ENCODE results near the gene NELFCD.
A peak's percentile ranks its signal among the peaks of the same experiment; 100 is the strongest.

Gene NELFCD

DNA sequence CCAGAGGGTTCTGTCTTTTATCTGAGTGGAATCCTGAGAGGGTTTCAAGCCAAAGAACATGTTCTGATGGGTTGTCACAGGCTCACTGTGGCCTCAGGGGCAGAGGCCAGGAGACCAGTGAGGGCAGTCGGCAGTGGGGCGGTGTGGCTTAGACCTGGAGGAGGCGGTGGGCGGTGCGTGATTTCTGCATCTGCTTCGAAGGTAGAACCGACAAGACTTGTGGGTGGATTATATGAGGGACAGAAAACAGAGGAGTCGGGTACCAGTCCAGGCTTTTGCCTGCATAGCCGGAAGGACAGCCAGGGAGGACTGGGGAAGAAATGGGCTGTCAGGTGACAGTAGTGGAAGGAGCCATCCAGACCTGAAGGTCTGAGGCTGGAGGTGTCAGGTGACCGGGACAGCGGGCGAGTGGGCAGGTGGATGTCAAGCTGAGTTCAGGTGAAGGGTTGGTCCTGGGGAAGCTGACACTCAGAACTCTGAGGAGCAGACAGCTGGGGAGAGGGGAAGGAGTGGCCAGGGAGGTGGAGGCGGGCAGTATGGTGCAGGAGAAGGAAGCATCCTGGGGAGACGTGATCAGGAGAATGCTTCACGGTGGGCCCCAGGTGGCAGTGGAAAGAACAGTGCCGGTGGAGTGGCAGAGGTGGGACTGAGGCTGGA is 22.9 kb downstream of the NELFCD start:
- TF ChIP-seq, protein P1, sequence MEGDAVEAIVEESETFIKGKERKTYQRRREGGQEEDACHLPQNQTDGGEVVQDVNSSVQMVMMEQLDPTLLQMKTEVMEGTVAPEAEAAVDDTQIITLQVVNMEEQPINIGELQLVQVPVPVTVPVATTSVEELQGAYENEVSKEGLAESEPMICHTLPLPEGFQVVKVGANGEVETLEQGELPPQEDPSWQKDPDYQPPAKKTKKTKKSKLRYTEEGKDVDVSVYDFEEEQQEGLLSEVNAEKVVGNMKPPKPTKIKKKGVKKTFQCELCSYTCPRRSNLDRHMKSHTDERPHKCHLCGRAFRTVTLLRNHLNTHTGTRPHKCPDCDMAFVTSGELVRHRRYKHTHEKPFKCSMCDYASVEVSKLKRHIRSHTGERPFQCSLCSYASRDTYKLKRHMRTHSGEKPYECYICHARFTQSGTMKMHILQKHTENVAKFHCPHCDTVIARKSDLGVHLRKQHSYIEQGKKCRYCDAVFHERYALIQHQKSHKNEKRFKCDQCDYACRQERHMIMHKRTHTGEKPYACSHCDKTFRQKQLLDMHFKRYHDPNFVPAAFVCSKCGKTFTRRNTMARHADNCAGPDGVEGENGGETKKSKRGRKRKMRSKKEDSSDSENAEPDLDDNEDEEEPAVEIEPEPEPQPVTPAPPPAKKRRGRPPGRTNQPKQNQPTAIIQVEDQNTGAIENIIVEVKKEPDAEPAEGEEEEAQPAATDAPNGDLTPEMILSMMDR (IDR thresholded peaks at IDR 0.05; ENCODE audit: borderline replicate concordance, control extremely low read depth, extremely low read depth, insufficient read depth, missing control alignments), result no peak
- in situ Hi-C loops (cut with MboI; ENCODE audit: low sequenced_read_pairs, unreplicated experiment), result no loop called here
- DNase-seq (ENCODE audit: low spot score), result no peak

- TF ChIP-seq, protein P1 (IDR thresholded peaks at IDR 0.05; ENCODE audit: borderline replicate concordance, control extremely low read depth, extremely low read depth, insufficient read depth, missing control alignments), result no peak
- in situ Hi-C loops (cut with MboI; ENCODE audit: low sequenced_read_pairs, unreplicated experiment), result no loop called here
- no peak for DNase-seq (ENCODE audit: low spot score)
These were observed 23.4 kb downstream of the NELFCD start for GRCh38 chr20:59004493-59004762.

DNA sequence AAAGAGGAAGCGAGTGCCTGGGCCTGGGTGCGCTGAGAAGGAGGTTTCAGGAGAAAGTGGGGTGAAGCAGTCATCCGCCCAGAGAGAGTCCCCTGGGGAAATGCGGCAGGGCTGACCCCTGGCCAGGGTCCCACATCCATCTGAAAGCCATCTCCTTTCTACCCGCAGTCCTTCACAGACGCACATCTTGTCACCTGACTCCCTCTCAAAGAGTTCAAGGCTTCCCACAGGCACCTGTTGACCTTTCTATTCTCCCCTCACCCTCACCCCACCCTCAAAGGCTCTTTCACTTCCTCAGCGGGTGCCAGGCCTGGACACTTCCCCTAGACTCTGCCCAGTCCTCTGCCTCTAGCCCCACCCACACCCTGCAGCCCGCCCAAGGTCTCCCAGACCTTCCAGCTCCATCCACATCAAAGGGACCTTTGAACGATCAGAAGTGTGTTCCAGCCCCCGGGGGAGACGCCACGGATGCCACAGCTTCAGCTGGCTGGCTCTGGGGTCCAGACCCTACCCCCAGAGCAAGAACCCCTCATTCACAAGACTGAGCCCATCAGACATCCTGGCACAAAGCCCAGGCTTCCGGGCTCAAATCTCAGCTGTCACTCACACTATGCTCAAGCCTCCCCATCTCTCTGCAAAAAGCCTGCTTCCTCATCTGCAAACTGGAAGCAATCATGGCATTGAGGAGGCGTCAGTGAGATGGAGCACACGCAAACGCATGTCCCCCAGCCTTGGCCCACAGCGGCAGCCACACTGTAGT is 23.9 kb downstream of the NELFCD start:
- in situ Hi-C loops (cut with MboI; ENCODE audit: low sequenced_read_pairs, unreplicated experiment), result no loop called here
- TF ChIP-seq, protein P1 (IDR thresholded peaks at IDR 0.05; ENCODE audit: borderline replicate concordance, control extremely low read depth, extremely low read depth, insufficient read depth, missing control alignments), result no peak
- peak; percentile 88 for DNase-seq (ENCODE audit: low spot score)

GRCh38 chr20:59005523-59006166 is 24.6 kb downstream of the NELFCD start:
- TF ChIP-seq, protein P1 (IDR thresholded peaks at IDR 0.05; ENCODE audit: borderline replicate concordance, control extremely low read depth, extremely low read depth, insufficient read depth, missing control alignments), result no peak
- no peak for DNase-seq (ENCODE audit: low spot score)
- in situ Hi-C loops (cut with MboI; ENCODE audit: low sequenced_read_pairs, unreplicated experiment), result no loop called here

DNA sequence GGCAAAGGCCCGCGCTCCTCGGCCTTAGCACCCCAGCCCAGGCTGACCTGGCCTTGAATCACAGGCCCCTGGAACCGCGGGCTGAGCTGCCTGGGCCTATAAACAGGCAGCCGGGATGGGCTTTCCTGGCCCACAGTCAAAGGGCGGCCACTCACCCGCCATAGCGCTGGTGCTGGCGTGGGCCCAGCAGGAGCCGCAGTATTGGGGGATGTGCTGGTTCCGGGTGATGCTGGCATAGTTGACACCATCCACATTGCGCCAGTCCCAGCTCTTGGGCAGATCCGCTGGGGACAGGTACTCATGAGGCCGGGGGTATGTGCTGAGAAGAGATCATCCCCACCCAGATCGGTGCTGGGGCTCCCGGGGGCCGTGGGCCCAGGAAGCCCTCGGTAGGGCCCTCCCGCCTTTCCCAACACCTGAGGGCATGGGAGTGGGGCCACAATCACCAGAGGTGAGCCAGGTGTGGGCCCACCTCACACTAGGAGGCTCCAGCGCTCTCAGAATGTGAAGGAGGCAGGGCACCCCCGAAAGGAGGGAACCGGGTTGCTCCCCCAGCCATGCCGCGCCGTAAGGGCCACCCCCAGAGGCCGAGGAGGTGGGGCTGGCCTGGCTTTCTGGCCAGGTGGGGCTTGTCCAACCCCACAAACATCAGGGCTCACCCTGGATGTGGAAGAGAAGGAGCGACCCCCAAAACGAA is 25.3 kb downstream of the NELFCD start:
- in situ Hi-C loops (cut with MboI; ENCODE audit: low sequenced_read_pairs, unreplicated experiment), result no loop called here
- TF ChIP-seq, protein P1 (IDR thresholded peaks at IDR 0.05; ENCODE audit: borderline replicate concordance, control extremely low read depth, extremely low read depth, insufficient read depth, missing control alignments), result peak; percentile 25
- peak; percentile 52 for DNase-seq (ENCODE audit: low spot score)

GRCh38 chr20:59006864-59007664 is 26.0 kb downstream of the NELFCD start, which contains the start of gene CTSZ:
Gene CTSZ (minus strand): TSS chr20:59007254. CDS start chr20:59007128, 126 bp downstream.
- peak; percentile 85 for DNase-seq (ENCODE audit: low spot score)
- in situ Hi-C loops (cut with MboI; ENCODE audit: low sequenced_read_pairs, unreplicated experiment), result no loop called here
- TF ChIP-seq, protein P1 (IDR thresholded peaks at IDR 0.05; ENCODE audit: borderline replicate concordance, control extremely low read depth, extremely low read depth, insufficient read depth, missing control alignments), result no peak

Data from GM13976 (cell line).